ENCODE measurements around the gene PTPRN2.

The PTPRN2 gene

GRCh38 chr7:157721468-157722136, 866.0 kb downstream of the PTPRN2 start:
- H3K27ac ChIP-seq: no peak overlapping the region
- TF ChIP-seq ZFX (IDR thresholded peaks at IDR 0.05; ENCODE audit: borderline replicate concordance) (no peak), CTCF (IDR thresholded peaks at IDR 0.05) (no peak)

GRCh38 chr7:157719705-157720655, 867.6 kb downstream of the PTPRN2 start:
- no peak for TF ChIP-seq ZFX (IDR thresholded peaks at IDR 0.05; ENCODE audit: borderline replicate concordance)
- no peak for TF ChIP-seq CTCF (IDR thresholded peaks at IDR 0.05)
- H3K27ac ChIP-seq: no peak overlapping the region

- H3K27ac ChIP-seq: no peak overlapping the region
- no peak for TF ChIP-seq ZFX (IDR thresholded peaks at IDR 0.05; ENCODE audit: borderline replicate concordance)
- no peak for TF ChIP-seq CTCF (IDR thresholded peaks at IDR 0.05)
Observed at GRCh38 chr7:157719008-157719682, 868.5 kb downstream of the PTPRN2 start.

GRCh38 chr7:157718303-157719007, 869.2 kb downstream of the PTPRN2 start:
- TF ChIP-seq ZFX (IDR thresholded peaks at IDR 0.05; ENCODE audit: borderline replicate concordance) (no peak), CTCF (IDR thresholded peaks at IDR 0.05) (no peak)
- H3K27ac ChIP-seq: no peak overlapping the region

GRCh38 chr7:157717211-157718174, 870.1 kb downstream of the PTPRN2 start:
- TF ChIP-seq ZFX (IDR thresholded peaks at IDR 0.05; ENCODE audit: borderline replicate concordance) (no peak), CTCF (IDR thresholded peaks at IDR 0.05) (no peak)
- H3K27ac ChIP-seq: no peak overlapping the region

- H3K27ac ChIP-seq: no peak overlapping the region
- TF ChIP-seq CTCF (IDR thresholded peaks at IDR 0.05): no peak
- no peak for TF ChIP-seq ZFX (IDR thresholded peaks at IDR 0.05; ENCODE audit: borderline replicate concordance)
Observed at GRCh38 chr7:157715938-157716280, 871.7 kb downstream of the PTPRN2 start.
